ENCODE data around the gene ANKRD52.
"Not testable (repeated sequence)": the region's sequence is repeated elsewhere in the genome, so short reads cannot be mapped to it uniquely, and the experiment has no call there.

The ANKRD52 gene

GRCh38 chr12:56258068-56258819, at the start of gene ANKRD52:
Gene ANKRD52, minus strand, starts transcription at chr12:56258384. Its CDS starts 115 bp downstream, at chr12:56258269.
- DNase-seq (ENCODE audit: low read depth in 1 of 2, low spot score in 1 of 2): peak; percentile 65

GRCh38 chr12:56307221-56307965, 49.2 kb upstream of the ANKRD52 start:
- no peak for DNase-seq (ENCODE audit: low read depth in 1 of 2, low spot score in 1 of 2)

- no peak for DNase-seq (ENCODE audit: low read depth in 1 of 2, low spot score in 1 of 2)
These were observed 46.8 kb upstream of the ANKRD52 start for GRCh38 chr12:56304872-56305590.

- DNase-seq (ENCODE audit: low read depth in 1 of 2, low spot score in 1 of 2): no peak
These were observed 46.1 kb upstream of the ANKRD52 start for GRCh38 chr12:56304276-56304675.

GRCh38 chr12:56300644-56301464, 42.7 kb upstream of the ANKRD52 start:
- no peak for DNase-seq (ENCODE audit: low read depth in 1 of 2, low spot score in 1 of 2)

GRCh38 chr12:56299853-56300643, 41.9 kb upstream of the ANKRD52 start, which contains the start of gene CS:
Gene CS, minus strand, starts transcription at chr12:56300330. Its CDS starts 129 bp downstream, at chr12:56300201.
- DNase-seq (ENCODE audit: low read depth in 1 of 2, low spot score in 1 of 2): peak; percentile 93 to 98

- no peak for DNase-seq (ENCODE audit: low read depth in 1 of 2, low spot score in 1 of 2)
These were observed 41.2 kb upstream of the ANKRD52 start for GRCh38 chr12:56299308-56299852.

GRCh38 chr12:56298828-56299227, 40.6 kb upstream of the ANKRD52 start:
- DNase-seq (ENCODE audit: low read depth in 1 of 2, low spot score in 1 of 2): no peak

GRCh38 chr12:56297400-56297799, 39.2 kb upstream of the ANKRD52 start:
- DNase-seq (ENCODE audit: low read depth in 1 of 2, low spot score in 1 of 2): no peak

- DNase-seq (ENCODE audit: low read depth in 1 of 2, low spot score in 1 of 2): no peak
These were observed 38.1 kb upstream of the ANKRD52 start for GRCh38 chr12:56296295-56296694.

- no peak for DNase-seq (ENCODE audit: low read depth in 1 of 2, low spot score in 1 of 2)
These were observed 35.6 kb upstream of the ANKRD52 start for GRCh38 chr12:56293795-56294194.

- DNase-seq (ENCODE audit: low read depth in 1 of 2, low spot score in 1 of 2): no peak
These were observed 30.7 kb upstream of the ANKRD52 start for GRCh38 chr12:56288705-56289387.

- no peak for DNase-seq (ENCODE audit: low read depth in 1 of 2, low spot score in 1 of 2)
These were observed 28.1 kb upstream of the ANKRD52 start for GRCh38 chr12:56286044-56286830.

GRCh38 chr12:56284263-56284662, 26.1 kb upstream of the ANKRD52 start:
- not testable (repeated sequence) for DNase-seq (ENCODE audit: low read depth in 1 of 2, low spot score in 1 of 2)

GRCh38 chr12:56282579-56282978, 24.4 kb upstream of the ANKRD52 start:
- no peak for DNase-seq (ENCODE audit: low read depth in 1 of 2, low spot score in 1 of 2)

GRCh38 chr12:56282030-56282429, 23.8 kb upstream of the ANKRD52 start:
- DNase-seq (ENCODE audit: low read depth in 1 of 2, low spot score in 1 of 2): no peak

GRCh38 chr12:56280849-56281248, 22.7 kb upstream of the ANKRD52 start:
- no peak for DNase-seq (ENCODE audit: low read depth in 1 of 2, low spot score in 1 of 2)

- no peak for DNase-seq (ENCODE audit: low read depth in 1 of 2, low spot score in 1 of 2)
These were observed 20.7 kb upstream of the ANKRD52 start for GRCh38 chr12:56278905-56279304.

All from activated CD4-positive, alpha-beta T cell treated with anti-CD3 and anti-CD28 coated beads, Interleukin-2, amount 50 U/mL, for 24 hours (primary cell).